Smooth muscle cell (in vitro differentiated cells): ENCODE data around the gene FJX1. TPM values are rescaled to one million over a fixed set of nuclear protein-coding genes. Genes with fewer than 3 reads are reported as not detected.

ENCODE experiments used
- DNase-seq: peaks from one replicate; lab custom pipeline; 2025; ENCODE audit not compliant: unreplicated experiment; lab: John Stamatoyannopoulos, UW
- H2AFZ ChIP-seq: fragments of 200-600 bp; sonication (generic); 2 replicates; pipeline ENCODE4 v1.6.0; 2016; ENCODE audit warnings: antibody characterized with exemption, low read depth, mild to moderate bottlenecking
- H3F3A ChIP-seq: fragments of 200-600 bp; sonication (generic); 2 replicates; pipeline ENCODE4 v1.6.0; 2017; ENCODE audit warnings: antibody characterized with exemption, low read depth
- H3K27ac ChIP-seq: fragments of 200-600 bp; sonication (generic); 2 replicates; pipeline ENCODE4 v1.5.1; 2016; ENCODE audit warnings: low read depth, mild to moderate bottlenecking
- H3K27me3 ChIP-seq: fragments of 200-600 bp; sonication (generic); 2 replicates; pipeline ENCODE4 v1.6.1; 2016; ENCODE audit warnings: low read depth, mild to moderate bottlenecking
- H3K36me3 ChIP-seq: fragments of 200-600 bp; sonication (generic); 2 replicates; pipeline ENCODE4 v1.5.1; 2016; ENCODE audit warnings: low read depth
- H3K4me1 ChIP-seq: fragments of 200-600 bp; sonication (generic); 2 replicates; pipeline ENCODE4 v1.5.1; 2016; ENCODE audit warnings: low read depth
- H3K4me2 ChIP-seq: fragments of 200-600 bp; sonication (generic); 2 replicates; pipeline ENCODE4 v1.6.0; 2016; ENCODE audit warnings: mild to moderate bottlenecking
- H3K4me3 ChIP-seq: fragments of 200-600 bp; sonication (generic); 2 replicates; pipeline ENCODE4 v1.5.1; 2016; ENCODE audit warnings: mild to moderate bottlenecking
- H3K79me2 ChIP-seq: fragments of 200-600 bp; sonication (generic); 2 replicates; pipeline ENCODE4 v1.6.0; 2016; ENCODE audit warnings: low read depth, mild to moderate bottlenecking
- H3K9ac ChIP-seq: fragments of 200-600 bp; sonication (generic); 2 replicates; pipeline ENCODE4 v1.6.0; 2016; ENCODE audit warnings: low read depth
- H3K9me3 ChIP-seq: fragments of 200-600 bp; sonication (generic); replicated peaks from 2 replicates; pipeline ENCODE4 v1.5.1; 2016; ENCODE audit warnings: low read depth
- H4K20me1 ChIP-seq: fragments of 200-600 bp; sonication (generic); 2 replicates; pipeline ENCODE4 v1.6.0; 2016; ENCODE audit warnings: low read depth
- CTCF ChIP-seq: fragments of 200-600 bp; sonication (generic); IDR thresholded peaks from 2 replicates; pipeline ENCODE4 v1.5.1; 2017; ENCODE audit warnings: borderline replicate concordance, mild to moderate bottlenecking, antibody characterized with exemption; ENCODE audit not compliant: insufficient read depth, poor library complexity, severe bottlenecking
- WGBS: methylation state at CpG from one replicate; pipeline ENCODE4 v1.1.7; 2016; ENCODE audit warnings: low lambda C conversion rate; 5-methylcytosine and 5-hydroxymethylcytosine counted together
- polyA plus RNA-seq: library from polyadenylated mRNA; unstranded; fragments of >200 nt; fragmentation: Nextera tagmentation; extraction: Ambion mirVana; gene quantifications from 2 replicates; pipeline ENCODE4 v1.2.1, GENCODE V29; 2016
- total RNA-seq: library from RNA; depleted of rRNA; stranded (reverse); fragments of >200 nt; gene quantifications from 2 replicates; pipeline ENCODE4 v1.2.3, GENCODE V29; 2014

Gene FJX1
- total and polyA plus RNA-seq, 2 experiments from 2014 or later, result 28.3 to 44.5 TPM

- no peak for DNase-seq
- no peaks in the 10 kb centered on the region for H3K79me2 ChIP-seq
- no peak for TF ChIP-seq CTCF
- no peaks in the 10 kb centered on the region for H4K20me1 ChIP-seq
- H3K4me1 ChIP-seq, result peaks cover 4% of the 10 kb centered on the region
- H3K9ac ChIP-seq, result no peak overlapping the region
- WGBS, result 31% methylated on average over 2 of the region's 2 CpGs
- H3K4me2 ChIP-seq, result no peak overlapping the region
- H3K36me3 ChIP-seq, result no peaks in the 10 kb centered on the region
- no peaks in the 10 kb centered on the region for H3K9me3 ChIP-seq
- H3K27ac ChIP-seq, result no peak overlapping the region
- no peaks in the 10 kb centered on the region for H3F3A ChIP-seq
- H3K4me3 ChIP-seq, result no peak overlapping the region
- H2AFZ ChIP-seq, result no peak overlapping the region
- no peaks in the 10 kb centered on the region for H3K27me3 ChIP-seq
Observed at GRCh38 chr11:35594680-35595079, 23.6 kb upstream of the FJX1 start.

GRCh38 chr11:35598254-35599125, 19.8 kb upstream of the FJX1 start:
- Histone ChIP-seq H3K9ac (peak overlapping the region; percentile 55), H4K20me1 (no peaks in the 10 kb centered on the region), H3K9me3 (no peaks in the 10 kb centered on the region), H2AFZ (peak overlapping the region; percentile 9), H3K4me3 (no peak overlapping the region), H3K36me3 (no peaks in the 10 kb centered on the region), H3K79me2 (no peaks in the 10 kb centered on the region), H3K27ac (peak overlapping the region; percentile 73), H3F3A (no peaks in the 10 kb centered on the region), H3K27me3 (no peaks in the 10 kb centered on the region), H3K4me1 (peaks cover 4% of the 10 kb centered on the region), H3K4me2 (peak overlapping the region; percentile 20)
- no peak for DNase-seq
- 31% methylated on average over 3 of the region's 3 CpGs for WGBS
- TF ChIP-seq CTCF, result no peak

- H4K20me1 ChIP-seq, result no peaks in the 10 kb centered on the region
Observed at GRCh38 chr11:35600331-35600838, 17.9 kb upstream of the FJX1 start.

More at GRCh38 chr11:35600331-35600838, 17.9 kb upstream of the FJX1 start:
- Histone ChIP-seq H3K4me3 (no peak overlapping the region), H3K27ac (no peak overlapping the region), H3F3A (no peaks in the 10 kb centered on the region), H3K9ac (no peak overlapping the region), H3K4me1 (peaks cover 4% of the 10 kb centered on the region), H3K9me3 (no peaks in the 10 kb centered on the region), H2AFZ (no peak overlapping the region), H3K4me2 (no peak overlapping the region), H3K36me3 (no peaks in the 10 kb centered on the region), H3K79me2 (no peaks in the 10 kb centered on the region), H3K27me3 (no peaks in the 10 kb centered on the region)
- no peak for DNase-seq
- no peak for TF ChIP-seq CTCF
- WGBS, result 86% methylated on average over 4 of the region's 4 CpGs
